GM12878 (cell line): Measurements from ENCODE around the gene KIFC3.

Experiments used
- CTCF ChIP-seq, 3 experiments: IDR thresholded peaks in 2 of 3; conservative IDR thresholded peaks in 1 of 3; 2 replicates each; pipeline ENCODE4 v1.5.1; 2011; ENCODE audit warnings: low read depth in 3 of 3, low read length in 3 of 3, mild to moderate bottlenecking in 3 of 3, control low read depth in 2 of 3, moderate library complexity in 2 of 3, inconsistent platforms in 1 of 3, mixed read lengths in 1 of 3; ENCODE audit not compliant: control insufficient read depth in 2 of 3, insufficient read depth in 1 of 3; ENCODE audit errors: extremely low read depth in 1 of 3
- MEF2A ChIP-seq: IDR thresholded peaks from 2 replicates; pipeline ENCODE4 v1.6.1; 2011; ENCODE audit warnings: low read depth, mild to moderate bottlenecking, low read length, moderate library complexity; ENCODE audit not compliant: insufficient read depth
- POLR2AphosphoS5 ChIP-seq: IDR thresholded peaks from 2 replicates; pipeline ENCODE4 v1.6.1; 2011; ENCODE audit warnings: mild to moderate bottlenecking, low read length, inconsistent platforms
- ZNF24 ChIP-seq: fragments of 450-650 bp; IDR thresholded peaks from 2 replicates; pipeline ENCODE4 v1.6.1; 2017; ENCODE audit warnings: antibody characterized with exemption, mild to moderate bottlenecking

- TF ChIP-seq CTCF (IDR thresholded peaks at IDR 0.05 in 2 of 3, conservative IDR thresholded peaks at IDR 0.05 in 1 of 3; ENCODE audit: control insufficient read depth in 2 of 3, extremely low read depth in 1 of 3, insufficient read depth in 1 of 3, low read depth in 3 of 3, low read length in 3 of 3): no peak
- TF ChIP-seq MEF2A: no peak
- no peak for TF ChIP-seq ZNF24
- TF ChIP-seq POLR2AphosphoS5: no peak
These were observed 43.9 kb upstream of the KIFC3 start for GRCh38 chr16:57846078-57846697.
